ENCODE measurements around the gene EBI3.
"Not testable (repeated sequence)": the region's sequence is repeated elsewhere in the genome, so short reads cannot be mapped to it uniquely, and the experiment has no call there.

The EBI3 gene

DNA sequence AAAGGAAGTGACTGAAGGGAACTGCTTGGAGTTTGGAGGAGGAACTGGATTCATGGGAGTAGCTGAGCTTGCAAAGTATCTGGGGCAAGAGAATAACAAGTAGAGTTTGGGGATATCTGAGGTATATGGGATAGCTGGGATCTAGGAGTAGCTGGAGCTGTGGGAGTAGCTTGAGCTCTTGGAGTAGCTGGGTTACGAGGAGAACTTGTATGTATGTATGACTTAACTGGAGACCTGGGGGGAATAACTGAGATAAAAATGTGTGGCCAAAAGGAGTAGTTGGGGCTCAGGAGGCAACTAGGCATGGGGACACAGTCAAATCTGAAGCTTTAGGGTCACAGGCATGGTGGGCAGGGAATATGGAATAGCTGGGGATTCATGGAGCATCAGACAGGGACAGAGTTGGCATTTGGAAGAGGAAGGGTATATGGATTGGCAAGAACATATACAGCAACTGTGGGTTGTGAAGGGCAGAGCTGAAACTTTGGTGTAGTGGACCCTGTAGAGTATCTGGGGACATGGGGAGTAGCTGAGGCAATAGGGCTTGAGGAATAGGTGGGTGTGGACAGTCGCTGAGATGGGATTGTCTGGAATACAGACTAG lies 28.3 kb upstream of the EBI3 start:
- DNase-seq: no peak

DNA sequence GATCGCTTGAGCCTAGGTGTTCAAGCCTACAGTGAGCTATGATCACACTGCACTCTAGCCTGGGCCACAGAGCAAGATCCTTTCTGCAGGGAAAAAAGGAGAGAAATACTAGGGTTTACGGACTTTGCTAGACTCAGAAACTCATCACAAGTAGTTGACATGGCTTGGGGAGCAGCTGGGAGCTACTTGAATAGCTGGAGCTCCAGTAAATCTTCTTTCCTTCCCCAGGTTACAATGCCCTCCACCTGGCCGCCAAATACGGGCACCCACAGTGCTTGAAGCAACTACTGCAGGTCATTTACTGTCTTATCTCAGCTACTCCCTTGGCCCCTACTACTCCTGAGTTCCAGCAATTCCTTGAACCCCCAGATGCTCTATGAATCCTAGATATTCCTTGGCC lies 27.5 kb upstream of the EBI3 start:
- no peak for DNase-seq

DNA sequence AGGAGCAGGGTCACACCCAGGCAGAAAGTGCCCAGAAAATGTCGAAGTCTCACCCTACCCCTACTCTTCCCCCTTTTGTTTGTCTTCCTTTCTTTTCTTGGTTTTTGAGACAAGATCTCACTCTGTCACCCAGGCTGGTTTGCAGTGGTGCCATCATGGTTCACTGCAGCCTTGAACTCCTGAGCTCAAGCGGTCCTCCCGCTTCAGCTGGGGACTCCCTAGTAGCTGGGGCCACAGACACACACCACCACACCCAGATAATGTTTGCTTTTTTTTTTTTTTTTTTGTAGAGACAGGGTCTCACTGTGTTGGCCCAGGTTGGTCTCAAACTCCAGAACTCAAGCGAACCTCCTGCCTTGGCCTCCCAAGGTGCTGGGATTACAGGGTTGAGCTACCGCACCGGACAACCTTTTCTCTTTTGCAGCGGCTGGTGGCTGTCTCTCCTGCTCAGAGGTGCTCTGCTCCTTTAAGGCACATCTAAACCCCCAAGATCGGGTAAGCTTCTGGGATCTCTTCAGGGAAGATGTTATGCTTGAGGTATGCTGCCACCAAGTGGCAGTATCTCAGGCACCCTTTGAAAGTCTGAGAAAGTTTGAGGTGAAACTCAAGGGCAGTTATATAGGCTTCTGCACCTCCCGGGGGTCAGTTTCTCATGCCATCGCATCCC lies 22.4 kb upstream of the EBI3 start:
- no peak for DNase-seq

DNA sequence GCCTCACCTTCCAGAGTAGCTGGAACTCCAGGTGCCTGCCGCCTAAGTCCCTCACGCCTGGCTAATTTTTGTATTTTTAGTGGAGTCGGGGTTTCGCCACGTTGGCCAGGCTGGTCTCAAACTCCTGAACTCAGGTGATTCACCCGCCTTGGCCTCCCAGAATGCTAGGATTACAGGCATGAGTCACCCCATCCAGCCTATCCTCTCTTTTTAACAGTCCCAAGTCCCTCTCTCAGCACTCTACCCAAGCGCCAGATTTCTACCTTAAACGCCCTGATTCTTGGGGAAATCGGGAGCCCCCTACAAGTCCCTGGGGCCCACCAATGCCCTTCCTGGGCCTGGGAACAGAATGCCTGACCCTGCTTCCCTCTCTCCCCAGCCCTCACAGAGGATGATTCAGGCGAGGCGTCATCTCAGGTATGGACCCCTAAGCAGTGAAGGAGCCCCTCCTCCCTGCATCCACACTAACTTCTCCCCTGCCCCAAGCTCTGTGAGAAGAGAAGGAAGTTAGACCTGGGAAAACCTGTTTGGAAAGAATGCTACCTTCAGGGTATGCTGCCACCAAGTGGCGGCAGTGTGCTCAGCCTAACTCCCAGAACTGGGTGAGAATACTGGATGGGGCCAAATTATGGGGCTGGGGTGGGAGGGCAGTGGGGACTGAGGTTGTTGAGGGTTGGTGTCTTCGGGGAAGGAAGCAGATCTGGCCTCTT lies 20.8 kb upstream of the EBI3 start:
- DNase-seq: no peak

DNA sequence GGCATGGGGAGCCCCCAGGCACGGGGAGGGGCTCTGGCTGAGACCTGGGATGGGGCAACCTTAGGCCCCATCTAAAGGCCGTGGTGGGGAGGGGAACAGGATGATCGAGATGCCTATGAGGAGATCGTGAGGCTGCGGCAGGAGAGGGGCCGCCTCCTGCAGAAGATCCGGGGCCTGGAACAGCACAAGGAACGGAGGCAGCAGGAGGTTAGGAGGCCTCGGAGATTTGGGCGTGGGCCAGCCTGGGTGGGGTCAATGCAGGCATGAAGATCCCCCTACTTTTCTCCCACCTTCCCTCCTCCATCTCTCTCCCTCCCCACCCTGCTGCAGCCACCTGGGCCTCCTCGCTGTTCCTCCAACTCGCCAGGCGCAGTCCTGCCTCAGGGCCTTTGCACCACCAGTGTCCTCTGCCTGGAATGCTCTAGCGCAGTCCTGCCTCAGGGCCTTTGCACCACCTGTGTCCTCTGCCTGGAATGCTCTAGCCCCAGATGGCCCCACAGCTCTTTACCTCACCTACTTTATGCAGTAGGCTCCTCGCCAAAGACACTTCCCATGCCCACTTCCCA lies 19.1 kb upstream of the EBI3 start:
- no peak for DNase-seq

DNA sequence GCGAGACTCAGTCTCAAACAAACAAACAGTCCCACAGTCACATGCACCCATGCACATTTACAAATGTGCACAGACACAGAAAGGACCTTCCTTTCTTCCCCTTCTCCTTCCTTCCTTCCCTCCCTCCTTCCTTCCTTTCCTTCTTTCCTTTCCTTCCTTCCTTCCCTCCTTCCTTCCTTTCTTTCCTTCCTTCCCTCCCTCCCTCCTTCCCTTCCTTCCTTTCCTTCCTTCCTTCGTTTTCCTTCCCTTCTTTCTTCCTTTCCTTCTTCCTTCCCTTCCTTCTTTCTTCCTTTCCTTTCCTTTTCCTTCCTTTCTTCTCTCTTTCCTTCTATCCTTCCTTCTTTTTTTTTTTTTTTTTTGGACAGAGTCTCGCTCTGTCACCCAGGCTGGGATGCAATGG lies 16.2 kb upstream of the EBI3 start:
- DNase-seq: no peak

DNA sequence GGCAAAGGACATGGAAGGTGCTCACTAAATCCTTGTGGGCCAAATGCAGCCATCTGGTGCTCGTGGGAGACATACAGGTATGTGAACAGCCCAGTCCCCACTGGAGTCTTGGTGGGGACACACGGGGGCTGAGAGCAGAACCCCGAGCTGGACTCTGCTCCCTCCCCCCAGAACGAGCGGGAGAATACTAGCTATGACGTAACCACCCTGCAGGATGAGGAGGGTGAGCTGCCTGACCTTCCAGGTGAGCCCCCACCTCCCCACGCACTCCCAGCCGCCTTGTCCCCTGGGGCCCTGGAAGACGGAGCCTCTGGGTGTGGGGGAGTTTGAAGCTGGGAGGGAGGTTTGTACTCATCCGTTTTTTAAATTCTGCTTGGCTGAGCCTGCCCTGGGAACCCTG lies 13.5 kb upstream of the EBI3 start:
- DNase-seq: no peak

DNA sequence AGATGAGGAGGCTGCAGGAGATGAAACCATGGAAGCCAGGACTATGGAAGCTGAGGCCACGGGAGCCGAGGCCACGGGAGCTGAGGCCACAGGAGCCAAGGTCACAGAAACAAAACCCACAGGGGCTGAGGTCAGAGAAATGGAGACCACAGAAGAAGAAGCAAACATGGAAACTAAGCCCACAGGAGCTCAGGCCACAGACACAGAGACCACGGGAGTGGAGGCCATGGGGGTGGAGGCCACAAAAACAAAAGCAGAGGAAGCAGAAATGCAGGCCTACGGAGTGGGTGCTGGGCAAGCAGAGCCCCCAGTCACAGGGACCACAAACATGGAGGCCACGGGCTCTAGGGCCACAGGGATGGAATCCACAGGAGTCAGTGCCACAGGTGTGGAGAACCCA lies 12.5 kb upstream of the EBI3 start:
- no peak for DNase-seq

DNA sequence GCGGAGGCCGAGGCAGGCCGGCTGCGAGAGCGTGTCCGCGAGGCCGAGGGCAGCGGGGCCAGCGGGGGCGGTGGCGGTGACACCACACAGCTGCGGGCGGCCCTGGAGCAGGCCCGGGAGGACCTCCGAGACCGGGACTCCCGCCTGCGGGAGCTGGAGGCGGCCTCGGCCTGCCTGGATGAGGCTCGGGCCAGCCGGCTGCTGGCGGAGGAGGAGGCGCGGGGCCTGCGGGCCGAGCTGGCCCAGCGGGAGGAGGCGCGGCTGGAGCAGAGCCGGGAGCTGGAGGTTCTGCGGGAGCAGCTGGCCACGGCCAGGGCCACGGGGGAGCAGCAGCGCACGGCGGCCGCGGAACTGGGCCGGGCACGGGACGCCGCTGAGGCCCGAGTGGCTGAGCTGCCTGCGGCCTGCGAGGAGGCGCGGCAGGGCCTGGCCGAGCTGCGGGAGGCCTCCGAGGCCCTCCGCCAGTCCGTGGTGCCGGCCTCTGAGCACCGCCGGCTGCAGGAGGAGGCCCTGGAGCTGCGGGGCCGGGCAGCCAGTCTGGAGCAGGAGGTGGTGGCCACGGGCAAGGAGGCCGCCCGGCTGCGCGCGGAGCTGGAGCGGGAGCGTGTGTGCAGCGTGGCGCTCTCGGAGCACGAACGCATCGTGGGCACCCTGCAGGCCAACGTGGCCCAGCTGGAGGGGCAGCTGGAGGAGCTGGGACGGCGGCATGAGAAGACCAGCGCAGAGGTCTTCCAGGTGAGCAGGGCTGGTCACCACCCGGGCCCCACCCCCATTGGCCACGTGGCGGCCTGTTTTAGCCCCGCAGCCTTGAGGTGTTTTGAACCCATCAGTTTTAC lies 11.7 kb upstream of the EBI3 start:
- DNase-seq: no peak

DNA sequence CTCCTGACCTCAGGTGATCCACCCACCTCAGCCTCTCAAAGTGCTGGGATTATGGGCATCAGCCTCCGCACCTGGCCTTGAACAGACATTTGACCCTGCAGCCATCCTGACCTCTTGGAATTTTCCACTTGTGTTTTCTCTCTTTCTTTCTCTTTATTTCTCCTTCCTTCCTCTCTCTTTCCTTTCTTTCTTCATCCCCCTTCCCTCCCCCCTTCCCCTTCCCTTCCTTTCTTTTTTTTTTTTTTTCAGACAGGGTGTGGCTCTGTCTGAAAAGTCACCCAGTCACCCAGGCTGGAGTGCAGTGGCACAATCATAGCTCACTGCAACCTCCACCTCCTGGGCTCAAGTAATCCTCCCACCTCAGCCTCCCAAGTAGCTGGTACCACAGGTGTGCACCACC lies 10.8 kb upstream of the EBI3 start:
- DNase-seq: not testable (repeated sequence)

DNA sequence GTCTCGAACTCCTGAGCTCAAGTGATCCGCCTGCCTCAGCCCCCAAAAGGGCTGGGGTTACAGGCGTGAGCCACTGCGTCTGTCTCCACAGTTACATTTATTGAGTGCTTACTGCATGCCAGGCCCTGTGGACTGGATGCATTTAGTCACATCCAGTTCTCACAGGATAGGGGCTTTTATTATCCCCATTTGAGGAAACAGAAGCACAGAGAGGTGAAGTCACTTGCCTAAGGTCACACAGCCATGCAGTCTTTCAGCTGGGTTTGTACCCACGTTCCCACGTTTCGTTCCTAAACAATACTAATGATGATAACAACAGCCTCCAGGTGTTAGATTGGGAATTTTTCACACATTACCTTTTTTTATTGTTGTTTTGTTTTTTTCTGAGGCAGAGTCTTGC lies 9.1 kb upstream of the EBI3 start:
- no peak for DNase-seq

DNA sequence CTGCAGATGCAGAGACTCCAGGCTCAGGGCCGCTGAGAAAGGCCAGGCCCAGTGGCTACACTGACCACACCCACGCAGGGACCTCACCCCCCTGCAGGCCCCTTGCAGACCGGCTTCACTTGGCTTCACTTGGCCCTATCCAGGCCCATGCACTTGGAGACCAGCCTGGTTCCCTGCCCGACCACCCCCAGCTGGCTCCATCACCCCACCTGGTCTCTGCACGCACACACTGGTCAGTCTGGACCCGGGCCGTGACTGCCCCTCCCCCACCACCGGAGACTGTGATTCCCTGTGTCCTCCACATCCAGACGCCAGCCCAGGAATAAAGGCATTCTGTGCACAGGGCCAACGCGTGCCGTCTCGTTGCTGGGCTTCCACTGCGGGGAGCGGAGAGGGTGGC lies 4.9 kb upstream of the EBI3 start:
- no peak for DNase-seq

DNA sequence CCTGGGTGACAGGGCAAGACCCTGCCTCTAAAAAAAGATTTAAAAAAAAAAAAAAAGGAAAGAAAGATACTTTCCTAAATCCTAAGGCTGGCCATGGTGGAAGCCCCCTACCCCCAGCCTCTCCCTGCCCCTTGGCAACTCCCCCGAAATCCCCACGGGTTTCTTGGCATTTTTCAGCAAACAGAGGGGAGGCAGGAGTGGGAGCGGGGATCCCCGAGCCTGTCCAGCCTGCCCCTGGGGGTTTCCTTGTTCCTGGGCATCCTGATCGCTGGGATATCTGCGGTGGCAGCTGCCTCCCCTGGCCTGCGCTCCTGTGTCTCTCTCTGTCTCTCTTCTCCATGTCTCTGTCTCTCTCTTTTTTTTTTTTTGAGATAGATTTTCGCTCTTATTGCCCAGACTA lies 3.4 kb upstream of the EBI3 start:
- no peak for DNase-seq

DNA sequence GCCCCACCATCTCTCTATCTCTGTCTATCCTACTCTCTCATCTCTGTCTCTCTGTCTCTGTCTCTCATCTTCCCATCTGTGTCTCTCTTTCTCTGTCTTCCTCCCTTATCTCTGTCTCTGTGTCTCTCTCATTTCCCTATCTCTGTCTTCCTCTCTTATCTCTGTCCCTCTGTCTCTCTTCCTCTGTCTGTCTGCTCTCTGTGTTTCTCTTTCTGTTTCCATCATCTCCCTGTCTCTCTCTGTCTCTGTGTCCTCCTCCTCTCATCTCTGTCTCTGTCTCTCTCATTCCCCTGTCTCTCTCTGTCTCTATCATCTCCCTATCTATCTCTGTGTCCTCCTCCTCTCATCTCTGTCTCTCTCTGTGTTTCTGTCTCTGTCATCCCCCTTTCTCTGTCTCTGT lies 1.6 kb upstream of the EBI3 start:
- no peak for DNase-seq

DNA sequence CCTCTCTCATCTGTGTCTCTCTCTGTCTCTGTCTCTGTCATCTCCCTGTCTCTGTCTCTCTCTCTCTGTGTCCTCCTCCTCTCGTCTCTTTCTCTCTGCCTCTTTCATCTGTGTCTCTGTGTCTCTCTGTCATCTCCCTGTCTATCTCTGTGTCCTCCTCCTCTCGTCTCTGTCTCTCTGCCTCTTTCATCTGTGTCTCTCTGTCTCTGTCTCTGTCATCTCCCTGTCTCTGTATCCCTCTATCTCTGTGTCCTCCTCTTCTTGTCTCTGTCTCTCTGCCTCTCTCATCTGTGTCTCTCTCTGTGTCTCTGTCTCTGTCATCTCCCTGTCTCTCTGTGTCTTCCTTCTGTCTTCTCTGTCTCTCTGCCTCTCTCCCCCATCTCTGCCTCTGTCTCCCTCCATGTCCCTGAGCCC lies 551 bp upstream of the EBI3 start:
- DNase-seq: no peak

DNA sequence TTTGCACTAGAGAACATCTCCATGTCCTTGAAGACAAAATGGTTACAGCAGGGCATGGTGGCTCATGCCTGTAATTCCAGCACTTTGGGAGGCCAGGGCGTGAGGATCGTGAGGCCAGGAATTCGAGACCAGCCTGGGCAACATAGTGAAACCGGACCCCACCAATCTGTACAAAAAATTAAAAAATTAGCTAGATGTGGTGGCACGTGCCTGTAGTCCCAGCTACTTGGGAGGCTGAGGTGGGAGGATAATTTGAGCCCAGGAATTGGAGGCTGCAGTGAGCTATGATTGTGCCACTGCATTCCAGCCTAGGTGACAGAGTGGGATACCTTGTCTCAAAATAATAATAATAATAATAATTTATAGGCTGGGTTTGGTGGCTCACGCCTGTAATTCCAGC lies 914 bp downstream of the EBI3 start:
- not testable (repeated sequence) for DNase-seq

DNA sequence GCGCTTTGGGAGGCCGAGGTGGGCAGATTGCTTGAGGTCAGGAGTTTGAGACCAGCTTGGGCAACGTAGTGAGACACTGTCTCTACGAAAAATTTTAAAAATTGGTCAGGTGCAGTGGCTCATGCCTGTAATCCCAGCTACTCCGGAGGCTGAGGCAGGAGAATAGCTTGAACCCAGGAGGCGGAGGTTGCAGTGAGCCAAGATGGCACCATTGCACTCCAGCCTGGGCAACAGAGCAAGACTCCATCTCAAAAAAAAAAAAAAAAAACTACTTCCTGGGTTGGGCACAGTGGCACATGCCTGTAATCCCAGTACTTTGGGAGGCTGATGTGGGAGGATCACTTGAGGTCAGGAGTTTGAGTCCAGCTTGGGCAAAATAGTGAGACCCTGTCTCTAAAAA lies 2.2 kb downstream of the EBI3 start:
- not testable (repeated sequence) for DNase-seq

DNA sequence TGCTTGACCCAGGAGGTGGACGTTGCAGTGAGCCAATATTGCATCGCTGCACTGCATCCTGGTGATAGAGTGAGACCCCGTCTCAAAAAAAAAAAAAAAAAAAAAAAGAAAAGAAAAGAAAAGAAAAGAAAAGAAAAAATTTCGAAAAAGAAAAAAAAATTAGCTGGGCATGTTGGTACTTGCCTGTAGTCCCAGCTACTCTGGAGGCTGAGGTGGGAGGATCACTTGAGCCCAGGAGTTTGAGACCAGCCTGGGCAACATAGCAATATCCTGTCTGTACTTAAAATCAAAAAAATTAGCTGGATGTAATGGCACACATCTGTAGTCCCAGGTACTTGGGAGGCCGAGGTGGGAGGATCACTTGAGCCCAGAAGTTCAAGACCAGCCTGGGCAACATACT lies 2.8 kb downstream of the EBI3 start:
- DNase-seq: not testable (repeated sequence)

DNA sequence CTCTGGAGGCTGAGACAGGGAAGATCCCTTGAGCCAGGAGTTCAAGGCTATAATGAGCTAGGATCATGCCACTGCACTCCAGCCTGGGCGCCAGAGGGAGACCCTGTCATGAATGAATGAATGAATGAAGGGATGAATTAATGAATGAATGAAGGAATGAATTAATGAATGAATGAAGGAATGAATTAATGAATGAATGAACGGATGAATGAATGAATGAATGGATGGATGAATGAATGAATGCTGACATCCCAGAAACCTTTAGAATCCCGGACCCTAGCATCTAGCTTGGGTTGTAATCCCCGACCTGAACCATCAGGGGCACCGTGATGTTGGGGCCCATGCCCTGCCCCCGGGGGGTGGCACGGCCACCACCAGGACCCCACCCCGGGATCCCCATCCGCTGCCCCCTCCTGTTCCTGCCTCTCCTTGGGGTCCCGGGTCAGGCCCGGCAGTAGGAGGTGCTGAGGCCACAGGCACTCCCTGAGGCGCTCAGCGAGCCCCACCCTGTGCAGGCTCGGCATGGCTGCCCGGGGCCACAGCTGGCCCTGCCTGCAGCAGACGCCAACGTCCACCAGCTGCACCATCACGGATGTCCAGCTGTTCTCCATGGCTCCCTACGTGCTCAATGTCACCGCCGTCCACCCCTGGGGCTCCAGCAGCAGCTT lies 3.4 kb downstream of the EBI3 start:
- no peak for DNase-seq

DNA sequence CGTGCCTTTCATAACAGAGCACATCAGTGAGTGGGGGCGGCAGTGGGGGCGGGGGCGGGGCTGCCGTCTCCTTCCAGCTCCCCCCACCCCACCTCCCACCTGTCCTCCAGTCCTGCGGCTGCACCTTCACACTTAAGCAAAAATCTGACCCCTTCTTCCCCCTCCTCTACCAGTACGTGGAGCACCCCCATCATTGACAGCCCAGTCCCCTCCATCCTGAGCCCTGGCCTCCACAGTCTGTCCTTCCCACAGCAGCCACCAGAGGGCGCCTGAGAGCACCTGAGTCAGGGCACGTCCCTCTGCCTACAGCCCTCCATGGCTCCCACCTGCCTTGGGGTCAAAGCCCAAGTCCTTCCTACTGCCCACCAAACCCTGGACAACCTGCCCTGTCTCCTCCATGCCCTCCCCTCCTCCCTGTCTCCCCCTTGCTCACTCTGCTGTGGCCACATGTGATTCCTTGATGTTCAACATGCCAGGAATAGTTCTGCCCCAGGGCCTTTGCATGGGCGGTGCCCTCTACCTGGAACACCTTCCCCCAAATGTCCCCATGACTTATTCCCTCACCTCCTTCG lies 4.0 kb downstream of the EBI3 start:
- peak; percentile 74 for DNase-seq

DNA sequence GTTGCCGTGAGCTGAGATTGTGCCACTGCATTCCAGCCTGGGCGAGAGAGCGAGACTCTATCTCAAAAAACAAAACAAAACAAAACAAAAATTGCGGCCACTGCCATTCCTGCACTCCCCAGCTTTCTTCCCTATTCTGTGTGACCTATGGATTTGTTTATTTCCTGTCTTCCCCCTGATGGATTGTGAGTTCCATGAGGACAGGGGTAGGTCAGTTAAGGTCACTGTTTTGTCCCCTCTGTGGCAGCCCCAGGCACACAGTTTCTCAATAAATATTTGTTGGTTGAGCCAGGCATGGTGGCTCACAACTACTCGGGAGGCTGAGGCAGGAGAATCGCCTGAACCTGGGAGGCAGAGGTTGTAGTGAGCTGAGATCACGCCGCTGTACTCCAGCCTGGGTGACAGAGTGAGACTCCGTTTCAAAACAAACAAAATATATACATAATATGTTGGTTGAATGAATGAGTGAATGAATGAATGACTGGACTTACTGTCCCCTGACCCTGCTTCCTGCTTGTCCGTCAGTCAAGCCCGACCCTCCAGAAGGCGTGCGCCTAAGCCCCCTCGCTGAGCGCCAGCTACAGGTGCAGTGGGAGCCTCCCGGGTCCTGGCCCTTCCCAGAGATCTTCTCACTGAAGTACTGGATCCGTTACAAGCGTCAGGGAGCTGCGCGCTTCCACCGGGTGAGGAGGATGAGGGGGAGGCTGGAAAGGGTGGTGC lies 5.0 kb downstream of the EBI3 start:
- DNase-seq: no peak

DNA sequence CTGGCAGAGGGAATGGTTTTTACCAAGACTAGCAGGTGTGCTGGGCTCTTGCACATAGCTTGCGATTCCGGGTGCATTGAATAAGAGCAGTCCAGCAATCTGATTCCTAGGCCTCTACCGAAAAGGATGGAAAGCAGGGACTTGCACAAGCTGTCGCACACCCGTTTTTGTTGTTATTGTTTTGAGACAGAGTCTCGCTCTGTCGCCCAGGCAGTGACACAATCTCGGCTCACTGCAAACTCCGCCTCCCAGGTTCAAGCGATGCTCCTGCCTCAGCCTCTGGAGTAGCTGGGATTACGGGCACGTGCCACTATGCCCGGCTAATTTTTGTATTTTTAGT lies 5.5 kb downstream of the EBI3 start:
- no peak for DNase-seq
